ENCODE results near the gene USP10.

USP10 gene

DNA sequence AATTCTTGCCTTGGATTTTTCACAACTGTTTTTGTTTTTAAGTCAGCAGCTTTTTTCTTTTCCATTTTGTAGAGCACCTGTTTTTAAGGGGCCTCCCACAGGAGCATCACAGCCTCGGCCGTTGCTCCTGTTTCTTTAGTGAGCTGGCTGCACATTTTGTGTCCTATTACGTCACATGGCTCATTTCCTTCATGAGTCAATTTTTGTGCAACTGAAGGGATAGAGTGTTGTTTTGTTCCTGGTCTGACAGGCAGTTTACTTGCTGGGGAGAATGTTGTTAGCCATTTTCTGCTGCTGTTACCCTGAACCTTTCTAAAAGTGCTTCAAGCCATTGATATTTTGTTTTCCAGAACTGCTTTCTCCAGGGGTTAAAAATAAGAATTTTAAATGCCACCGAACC, 75.0 kb downstream of the USP10 start:
- peak; percentile 80 for DNase-seq (ENCODE audit: low spot score)

DNA sequence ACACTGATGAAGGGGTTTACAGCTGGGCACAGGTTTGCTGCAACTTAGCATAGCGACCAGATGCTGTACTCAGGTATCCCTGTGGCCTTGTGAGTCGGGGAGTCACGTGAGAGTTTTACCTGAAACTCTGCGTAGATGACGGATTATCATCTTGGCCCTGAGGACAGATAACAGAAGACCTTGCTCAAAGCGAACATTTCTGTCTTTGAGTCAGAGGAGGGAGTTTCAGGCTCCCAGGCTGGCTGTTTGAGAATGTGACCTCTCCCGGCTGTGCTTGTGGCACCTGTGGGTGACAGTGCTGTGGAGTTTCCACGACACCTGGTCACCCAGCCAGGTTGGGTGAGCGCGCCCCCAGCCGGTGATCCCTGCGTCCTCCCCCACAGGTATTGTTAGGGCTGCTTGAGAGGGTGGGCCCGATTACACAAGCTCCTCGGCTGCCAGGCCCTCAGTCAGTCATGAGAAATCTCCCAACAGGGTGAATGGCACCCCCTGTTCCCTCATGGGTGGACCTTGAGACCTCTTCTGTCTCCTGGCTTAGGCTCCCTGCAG, 75.5 kb downstream of the USP10 start:
- no peak for DNase-seq (ENCODE audit: low spot score)

DNA sequence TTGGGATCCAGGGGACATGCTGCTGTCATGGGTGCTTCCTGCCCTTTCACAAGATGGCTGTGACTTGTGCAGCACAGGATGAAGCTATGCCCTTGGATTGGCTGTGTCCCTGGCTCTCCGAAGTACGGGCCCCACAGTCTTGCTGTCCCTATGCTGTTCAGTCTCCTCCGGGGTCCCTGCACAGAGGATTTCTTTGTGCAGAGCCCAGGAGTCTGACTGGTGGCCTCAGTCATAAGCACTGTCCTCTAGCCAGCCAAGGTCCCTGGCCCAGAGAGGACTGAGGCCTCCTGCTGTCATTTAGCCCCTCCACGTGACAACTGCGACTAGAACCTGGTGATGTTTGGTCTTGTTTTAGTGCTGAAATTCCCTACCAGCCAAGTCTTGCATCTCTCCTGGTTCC, 77.6 kb downstream of the USP10 start:
- DNase-seq (ENCODE audit: low spot score) = no peak

DNA sequence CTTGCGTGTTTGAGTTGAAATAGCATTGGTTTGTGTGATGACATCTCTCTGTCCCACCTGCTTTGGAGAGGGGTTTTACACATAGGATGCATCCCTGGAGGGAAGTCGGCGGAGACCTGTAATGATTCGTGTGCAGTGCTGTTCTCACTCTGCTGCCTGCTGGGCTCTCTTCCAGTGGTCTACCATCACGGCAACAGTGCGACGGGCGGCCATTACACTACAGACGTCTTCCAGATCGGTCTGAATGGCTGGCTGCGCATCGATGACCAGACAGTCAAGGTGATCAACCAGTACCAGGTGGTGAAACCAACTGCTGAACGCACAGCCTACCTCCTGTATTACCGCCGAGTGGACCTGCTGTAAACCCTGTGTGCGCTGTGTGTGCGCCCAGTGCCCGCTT, 78.9 kb downstream of the USP10 start:
- no peak for DNase-seq (ENCODE audit: low spot score)

DNA sequence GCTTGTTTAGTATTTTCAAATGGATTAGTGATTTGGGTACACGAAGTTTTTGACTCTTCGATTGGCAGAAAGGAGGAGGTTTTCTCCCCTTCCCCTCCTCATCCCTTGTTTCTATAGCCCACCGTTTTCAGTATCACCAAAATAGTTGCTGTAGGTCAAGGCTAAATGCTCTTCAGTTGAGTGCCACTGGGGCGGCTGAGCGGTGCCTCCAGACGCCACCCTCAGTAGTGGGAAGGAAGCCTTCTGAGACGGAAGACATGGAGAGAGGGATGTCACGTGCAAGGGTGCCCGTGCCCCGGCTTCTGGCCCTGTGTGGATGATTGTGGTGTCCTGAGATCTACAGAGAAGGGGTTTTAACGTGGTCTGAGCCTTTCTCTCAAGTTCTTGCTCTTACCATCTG, 80.3 kb downstream of the USP10 start:
- DNase-seq (ENCODE audit: low spot score) = no peak

DNA sequence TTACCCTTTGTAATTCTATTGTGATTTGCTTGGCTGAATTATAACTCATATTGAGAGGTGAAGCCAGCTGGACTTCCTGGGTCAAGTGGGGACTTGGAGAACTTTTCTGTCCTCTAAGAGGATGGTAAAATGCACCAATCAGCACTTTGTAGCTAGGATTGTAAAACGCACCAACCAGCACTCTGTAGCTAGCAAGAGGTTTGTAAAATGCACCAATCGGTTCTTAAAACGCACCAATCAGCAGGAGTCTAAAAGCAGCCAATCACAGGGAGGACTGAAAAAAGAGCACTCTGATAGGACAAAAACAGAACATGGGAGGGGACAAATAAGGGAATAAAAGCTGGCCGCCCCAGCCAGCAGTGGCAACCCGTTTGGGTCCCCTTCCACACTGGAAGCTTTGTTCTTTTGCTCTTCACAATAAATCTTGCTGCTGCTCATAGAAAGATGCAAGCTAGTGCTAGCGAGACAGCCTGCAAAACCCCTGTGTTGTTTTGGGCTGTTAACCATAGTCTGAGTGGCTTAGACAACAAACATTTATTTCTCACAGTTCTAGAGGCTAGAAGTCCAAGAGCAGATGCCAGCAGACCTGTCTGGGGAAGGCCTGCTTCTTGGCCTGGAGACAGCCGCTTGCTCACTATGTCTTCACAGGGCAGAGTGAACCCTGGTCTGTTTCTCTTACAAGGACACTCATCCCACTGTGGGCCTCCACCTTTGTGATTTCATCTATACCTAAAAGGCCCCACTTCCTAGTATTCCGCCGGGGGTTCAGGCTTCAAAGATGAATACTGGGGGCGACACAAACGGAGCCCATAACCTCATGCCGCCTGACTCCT, 81.0 kb downstream of the USP10 start:
- no peak for DNase-seq (ENCODE audit: low spot score)

DNA sequence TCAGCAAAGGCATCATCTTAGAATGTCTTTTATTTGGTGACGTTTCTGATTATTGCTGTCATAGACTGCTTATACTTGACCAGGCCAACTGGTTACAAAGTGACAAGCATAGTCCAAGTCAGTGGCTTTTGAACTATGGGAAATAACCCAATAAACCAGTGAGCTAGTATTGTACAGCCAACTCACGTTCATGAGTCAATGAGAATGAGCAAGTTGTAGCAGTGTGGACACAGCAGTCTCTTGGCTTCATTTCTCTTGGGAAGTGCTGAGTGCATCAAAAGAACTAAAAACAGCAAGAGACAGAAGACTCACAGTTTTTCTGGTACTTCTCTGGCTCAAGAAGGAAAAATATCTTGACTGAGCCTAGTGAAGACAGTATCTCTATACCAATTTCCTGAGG, 83.0 kb downstream of the USP10 start:
- no peak for DNase-seq (ENCODE audit: low spot score)

DNA sequence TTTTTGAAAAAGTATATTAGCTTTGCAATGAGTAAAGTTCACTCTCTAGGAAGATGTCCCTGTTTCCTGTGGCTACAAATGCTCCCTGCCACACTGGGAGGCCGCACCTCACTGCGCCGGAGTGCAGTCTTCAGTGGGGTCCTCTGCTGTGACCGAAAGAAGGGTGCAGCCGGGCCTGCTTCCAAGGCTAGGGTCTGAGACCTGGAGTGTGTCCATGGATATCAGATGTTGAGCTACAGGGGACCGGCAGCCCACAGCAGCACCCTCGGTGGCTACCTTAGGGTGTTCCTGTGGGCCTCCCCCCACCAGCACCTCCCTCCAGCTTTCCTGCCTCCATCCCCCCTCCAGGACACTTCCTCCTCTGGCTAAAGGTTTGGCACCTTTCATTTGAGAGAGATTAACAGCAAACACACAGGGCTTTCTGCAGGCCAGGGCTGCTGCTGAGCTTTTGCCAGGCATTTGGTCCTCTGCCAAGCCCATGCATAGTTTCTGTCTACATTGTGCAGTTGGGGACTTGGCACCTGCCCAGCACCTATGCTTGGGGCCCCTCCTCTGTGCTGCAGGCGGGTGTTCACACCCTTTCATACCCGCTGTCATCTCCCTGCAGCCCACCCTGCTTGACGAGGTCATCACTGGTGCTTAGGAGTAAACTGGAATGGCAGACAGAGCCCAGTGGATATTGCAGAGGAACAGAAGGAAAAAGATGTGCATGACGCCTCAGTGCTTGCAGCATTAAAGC, 86.2 kb downstream of the USP10 start:
- DNase-seq (ENCODE audit: low spot score) = no peak

DNA sequence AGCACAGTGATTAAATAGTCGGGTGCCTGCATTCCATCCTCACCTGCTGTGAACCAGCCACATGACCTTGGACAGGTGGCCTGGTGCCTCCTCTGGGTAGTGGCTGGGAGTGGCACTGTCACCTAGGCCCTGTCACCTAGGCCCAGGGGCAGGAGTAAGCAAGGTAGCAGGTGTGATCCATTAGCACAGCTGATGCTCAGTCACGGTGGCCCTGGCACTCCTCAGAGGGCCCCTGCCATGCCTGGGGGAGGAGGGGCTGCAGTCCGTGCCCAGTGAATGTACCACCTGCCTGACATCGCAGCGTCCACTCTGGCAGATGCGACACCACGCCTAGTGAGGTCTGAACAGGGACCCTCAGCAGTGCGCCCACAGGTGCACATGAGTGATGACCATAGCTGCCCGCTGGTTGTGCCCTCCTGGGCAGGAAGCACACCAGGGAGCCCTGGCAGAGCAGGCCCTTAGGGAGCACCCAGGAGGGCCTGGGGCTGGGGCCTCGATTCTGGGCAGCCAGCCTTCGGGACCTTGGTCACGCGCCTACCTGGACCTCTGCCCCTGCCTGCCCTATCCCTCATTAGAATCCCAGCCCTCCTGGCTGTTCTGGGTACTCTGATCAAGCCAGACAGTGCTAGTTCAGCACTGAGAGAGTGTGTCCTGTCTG, 86.9 kb downstream of the USP10 start:
- no peak for DNase-seq (ENCODE audit: low spot score)

DNA sequence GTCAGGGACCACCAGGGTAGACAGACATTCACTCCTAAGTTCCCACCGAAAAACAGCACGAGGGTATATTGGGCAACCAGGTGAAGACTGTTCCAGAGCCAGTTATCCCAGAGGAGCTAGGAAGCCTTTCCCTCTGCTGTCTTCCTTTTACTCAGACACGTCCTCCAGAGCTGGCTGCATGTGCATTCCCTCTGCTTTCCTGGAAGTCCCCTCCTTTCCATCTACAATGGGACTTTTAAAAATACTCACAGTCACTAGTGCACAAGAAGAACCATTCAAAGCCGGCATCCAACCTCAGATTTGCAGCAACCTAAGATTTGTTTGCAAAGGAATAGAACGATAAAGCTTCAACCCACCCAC, 87.4 kb downstream of the USP10 start:
- no peak for DNase-seq (ENCODE audit: low spot score)

DNA sequence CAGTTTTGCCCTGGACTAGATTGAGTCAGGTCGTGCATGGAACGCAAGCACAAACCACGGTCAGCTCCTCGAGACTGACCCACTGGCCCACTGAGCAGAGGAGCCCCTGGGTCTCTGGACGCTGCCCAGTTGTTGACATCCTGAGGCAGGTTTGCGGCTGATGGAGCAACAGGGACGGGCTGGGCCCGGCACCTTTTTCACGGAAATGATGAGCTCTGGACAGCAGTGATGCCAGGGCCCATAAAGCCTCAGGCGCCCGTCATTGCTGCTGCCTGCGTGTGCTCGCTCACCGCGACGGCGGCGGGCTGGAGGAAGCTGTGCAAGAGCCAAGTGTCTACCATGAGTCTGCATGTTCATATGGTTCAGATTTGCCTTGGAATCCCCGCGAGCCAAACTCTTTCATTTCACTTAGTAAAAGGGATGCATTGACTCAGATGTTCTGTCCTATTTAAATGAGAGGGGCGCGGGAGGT, 89.2 kb downstream of the USP10 start:
- no peak for DNase-seq (ENCODE audit: low spot score)

DNA sequence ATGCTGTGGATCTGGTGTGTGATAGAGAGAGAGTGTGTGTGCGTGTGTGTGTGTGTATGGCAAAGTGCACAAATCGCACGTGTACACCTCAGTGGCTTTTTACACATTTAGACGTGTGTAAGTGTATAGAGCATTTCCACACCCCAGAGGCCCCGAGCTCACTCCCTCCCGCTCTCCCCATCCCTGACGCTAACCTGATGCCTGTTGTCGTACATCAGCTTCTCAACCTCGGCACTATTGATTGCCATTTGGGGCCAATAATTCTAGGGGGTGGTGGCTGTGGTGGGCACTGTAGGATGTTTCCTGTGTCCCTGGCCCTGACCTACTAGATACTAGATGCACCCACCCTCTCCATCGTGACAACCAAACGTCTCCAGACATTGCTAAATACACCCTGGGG, 89.6 kb downstream of the USP10 start:
- DNase-seq (ENCODE audit: low spot score) = no peak

DNA sequence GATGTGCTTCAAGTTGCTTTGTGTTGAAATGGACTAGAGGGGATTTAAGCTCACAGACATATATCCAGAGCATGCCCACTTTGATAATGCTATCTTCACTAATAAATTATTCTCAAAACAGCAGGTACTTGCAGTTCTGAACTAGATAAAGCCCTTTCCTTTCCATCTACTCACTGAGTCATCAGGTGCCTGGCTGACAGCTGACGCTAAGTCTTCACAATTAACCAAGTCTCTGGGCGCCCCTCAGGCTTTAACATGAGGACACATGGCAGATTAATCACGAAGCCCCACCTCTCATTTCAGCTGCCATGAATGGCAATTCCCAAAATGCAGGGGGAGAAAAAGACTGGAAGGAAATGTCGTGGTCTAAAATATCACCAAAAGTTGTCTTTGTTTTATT, 90.5 kb downstream of the USP10 start:
- no peak for DNase-seq (ENCODE audit: low spot score)

DNA sequence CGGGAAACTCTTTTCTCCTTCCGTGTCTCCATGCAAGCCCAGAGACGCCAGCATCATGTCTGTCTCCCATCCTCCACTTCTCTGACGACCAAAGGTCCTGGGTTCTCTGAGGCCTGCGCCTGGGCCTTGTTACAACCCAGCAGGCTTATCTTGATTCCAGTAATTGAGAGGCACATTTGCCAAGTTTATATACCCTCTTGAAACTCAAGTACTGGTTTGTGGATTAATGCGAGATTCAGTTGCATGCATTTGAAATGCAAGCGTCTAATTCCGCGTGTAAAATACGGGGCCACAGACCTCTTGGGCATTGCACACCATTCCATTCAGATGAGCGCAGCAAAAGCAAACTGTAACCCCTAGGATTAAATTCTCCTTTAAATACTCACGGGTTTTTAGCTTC, 91.3 kb downstream of the USP10 start:
- no peak for DNase-seq (ENCODE audit: low spot score)

DNA sequence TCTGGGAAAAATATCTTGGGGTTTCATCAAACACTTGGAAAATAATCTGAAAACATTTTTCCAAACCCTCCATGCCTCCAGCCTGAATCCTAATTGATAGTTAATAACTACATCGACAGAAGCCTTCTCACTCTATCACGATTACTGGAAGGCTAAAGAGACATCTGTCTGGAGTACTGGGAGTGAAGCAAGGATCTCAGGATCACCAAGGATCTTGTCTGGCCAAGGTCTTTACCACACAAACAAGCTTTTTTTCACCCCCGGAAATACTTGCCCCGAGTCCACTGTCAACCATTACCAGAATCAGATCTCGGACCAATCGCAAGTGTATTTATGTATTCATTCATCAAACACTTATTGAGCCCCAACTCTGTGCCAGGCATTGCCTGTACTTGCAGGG, 91.7 kb downstream of the USP10 start:
- DNase-seq (ENCODE audit: low spot score) = no peak

DNA sequence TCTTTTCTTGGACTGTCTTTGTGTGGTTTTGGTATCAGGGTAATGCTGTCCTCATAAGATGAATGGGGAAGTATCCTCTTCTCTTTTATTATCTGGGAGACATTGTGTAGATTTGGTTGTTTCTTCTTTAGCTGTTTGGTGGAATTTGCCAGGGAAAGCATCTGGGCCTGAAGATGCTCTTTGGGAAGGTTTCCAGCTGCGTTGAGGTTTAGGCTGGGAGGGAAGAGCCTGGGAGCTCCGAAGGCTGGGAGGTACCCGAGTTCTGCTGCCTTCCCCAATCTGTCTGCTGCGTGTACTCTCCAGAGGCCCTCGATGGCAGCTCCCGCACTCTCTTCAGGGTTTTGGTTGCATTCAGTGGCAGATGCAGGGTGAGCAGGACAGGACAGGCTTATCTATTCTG, 94.4 kb downstream of the USP10 start:
- no peak for DNase-seq (ENCODE audit: low spot score)

DNA sequence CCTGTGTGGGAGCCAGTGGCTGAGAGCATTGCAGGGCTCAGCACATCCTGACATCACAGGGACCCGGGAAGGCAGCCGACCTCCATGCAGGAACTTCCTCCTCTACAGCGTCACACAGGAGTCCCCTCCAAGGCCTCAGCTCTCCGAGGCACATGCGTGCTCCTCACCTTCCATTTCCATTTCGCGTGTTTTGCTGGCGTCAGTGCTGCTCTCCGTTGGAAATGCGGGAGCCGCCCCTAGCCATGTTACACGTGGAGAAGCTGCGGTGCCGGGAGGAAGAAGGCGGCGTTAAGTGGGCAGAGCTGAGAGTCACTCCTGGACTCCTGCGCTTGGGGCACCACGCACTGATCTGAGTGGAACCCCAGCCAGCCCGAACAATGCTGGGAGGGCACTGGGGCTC, 94.8 kb downstream of the USP10 start:
- DNase-seq (ENCODE audit: low spot score) = no peak

DNA sequence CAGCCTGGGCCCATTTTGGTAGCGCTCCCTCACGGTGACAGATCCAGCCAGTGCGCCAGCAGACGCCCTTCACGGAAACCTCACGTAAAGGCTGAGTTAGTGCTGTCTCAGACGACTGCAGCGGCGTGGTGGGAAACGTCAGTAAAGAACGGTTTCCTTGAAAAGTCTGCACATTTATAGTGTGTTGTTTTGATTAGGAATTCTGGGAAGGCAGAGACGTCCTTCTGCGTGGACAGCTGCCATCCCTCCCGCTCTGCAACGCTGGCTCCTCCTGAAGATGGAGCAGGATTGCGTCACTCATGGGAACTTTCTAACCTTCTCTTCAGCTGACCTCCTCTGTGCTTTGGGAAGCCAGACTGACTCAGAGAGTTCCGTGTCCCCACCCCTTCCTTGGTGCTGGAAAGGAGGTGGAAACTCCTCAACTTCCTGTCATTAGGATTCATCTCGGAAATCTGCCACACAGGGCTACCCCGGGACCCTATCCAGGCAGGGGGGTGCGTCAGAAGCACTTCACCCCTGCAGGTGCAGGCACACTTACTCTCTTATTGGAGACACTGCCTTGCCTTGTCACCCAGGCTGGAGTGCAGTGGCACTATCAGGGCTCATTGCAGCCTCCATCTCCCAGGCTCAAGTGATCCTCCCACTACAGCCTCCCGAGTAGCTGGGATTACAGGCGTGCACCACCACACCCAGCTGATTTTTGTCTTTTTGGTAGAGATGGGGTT, 95.7 kb downstream of the USP10 start:
- DNase-seq (ENCODE audit: low spot score) = no peak

DNA sequence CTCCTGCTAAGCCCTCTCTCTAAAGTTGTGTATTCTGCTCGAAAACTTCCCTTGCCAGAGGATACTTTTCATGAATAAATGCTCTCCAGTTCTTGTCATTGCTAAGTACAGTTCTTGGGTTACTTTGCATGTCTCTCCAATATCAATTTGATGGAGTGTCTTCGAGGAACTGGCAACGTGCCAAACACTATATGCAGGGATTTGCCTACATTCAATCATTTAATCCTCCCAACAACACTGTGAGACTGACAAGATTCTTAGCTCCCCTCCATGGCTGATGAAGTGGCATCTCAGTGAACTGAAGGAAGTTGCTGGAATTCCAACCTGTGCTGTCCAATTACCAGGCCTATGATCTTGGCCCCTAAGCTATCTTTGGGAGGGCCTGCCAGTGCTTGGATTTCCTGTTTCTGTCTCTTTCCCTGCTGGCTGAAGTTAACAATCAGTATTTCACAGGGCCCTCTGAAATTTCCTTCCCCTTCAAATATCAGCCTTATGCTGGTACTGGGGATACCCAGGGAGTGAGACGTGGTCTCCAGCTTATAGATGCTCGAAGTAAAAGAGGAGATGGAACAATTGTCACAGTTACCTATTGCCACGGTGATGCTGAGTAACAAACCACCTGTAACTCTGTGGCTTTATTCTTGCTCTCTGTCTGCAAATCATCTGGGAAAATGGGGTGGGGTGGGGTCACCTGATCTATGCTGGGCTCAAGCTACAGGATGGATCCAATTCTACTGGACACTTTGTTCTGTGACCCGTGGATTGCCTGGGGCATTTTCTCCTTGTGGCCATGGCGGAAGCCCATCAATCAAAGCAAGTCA, 100.6 kb downstream of the USP10 start:
- DNase-seq (ENCODE audit: low spot score) = no peak

DNA sequence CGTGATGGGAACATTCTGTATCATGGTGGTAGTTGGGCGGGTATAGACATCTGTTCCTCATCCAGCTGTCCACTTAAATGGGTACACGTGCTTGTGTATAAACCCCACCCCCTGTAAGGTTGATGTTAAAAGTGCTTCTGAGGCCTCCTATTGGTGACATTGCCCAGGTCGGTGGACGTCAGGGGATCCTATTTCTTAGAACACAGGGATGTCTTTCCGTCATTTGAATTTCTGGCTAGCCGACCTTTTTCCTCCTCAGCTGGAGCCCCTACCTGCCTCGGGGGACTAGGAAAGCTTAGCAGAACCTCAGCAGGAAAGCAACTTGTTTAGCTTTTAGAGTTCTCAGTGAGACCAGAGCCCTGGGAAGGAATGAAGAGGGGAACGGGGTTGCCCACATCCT, 103.3 kb downstream of the USP10 start:
- DNase-seq (ENCODE audit: low spot score) = no peak

DNA sequence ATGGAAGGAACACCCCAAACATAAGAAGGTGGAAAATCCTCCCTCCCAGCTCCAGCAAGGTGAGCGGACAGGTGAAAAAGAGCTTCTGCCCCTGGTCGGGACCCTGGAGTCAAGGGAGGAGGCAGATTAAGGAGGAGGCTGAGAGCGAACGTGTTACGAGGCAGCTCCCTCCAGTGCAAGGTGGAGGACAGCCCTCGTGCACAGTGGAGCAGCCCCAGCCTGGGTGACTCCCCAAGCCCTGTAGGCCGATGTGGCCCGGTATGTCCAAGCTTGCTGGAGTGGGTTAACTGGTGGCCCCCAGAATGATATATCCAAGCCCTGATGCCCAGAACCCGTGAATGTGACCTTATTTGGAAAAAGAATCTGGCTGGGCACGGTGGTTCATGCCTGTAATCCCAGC, 104.5 kb downstream of the USP10 start:
- DNase-seq (ENCODE audit: low spot score) = no peak
